ENCODE measurements around the gene FOXP1.

FOXP1 gene

GRCh38 chr3:71122641-71123040, 460.9 kb downstream of the FOXP1 start:
- H3K4me1 ChIP-seq (ENCODE audit: insufficient read depth, low read length): peaks cover 80% of the 10 kb centered on the region
- no peak overlapping the region for H3K27ac ChIP-seq (ENCODE audit: low read depth, low read length)

DNA sequence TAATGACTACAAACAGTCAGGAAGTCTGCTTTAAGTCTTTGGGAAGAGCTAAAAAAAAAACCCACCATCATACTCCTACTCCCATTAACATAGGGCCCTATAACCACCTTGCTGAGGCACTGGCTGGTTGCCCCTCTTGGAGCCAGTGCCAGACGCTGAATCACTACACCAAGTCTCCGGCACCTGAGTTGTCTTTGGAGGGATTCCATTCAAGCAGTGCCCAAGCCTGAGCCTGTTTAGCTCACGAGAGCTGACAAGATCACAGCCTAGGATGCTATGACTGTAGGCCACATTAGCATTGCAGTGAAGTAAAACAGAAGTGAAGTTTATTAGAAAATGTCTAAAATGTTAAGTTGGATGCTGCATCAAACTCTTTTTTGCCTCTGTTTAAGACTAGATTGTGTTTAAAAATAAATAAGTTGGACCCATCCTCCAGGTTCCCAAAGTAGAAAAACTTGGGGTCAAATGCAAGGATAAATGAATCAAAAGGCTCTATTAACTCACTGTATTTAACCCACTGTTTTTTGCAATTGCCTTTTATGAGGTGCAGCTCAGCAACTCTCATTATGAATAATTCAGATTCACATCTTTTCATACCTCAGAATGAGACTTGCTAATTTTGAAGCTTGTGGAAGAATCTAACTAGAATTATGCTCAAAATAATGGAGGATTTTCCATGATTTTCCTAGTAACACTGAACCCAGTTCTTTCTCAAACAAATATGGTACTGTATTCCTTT, 461.9 kb downstream of the FOXP1 start:
- Histone ChIP-seq H3K4me3 (ENCODE audit: low read depth in 1 of 2, low read length in 2 of 2) (no peak overlapping the region), H3K9me3 (ENCODE audit: low read length) (no peaks in the 10 kb centered on the region), H3K9ac (ENCODE audit: low read length) (no peak overlapping the region), H3K27ac (ENCODE audit: low read depth, low read length) (no peak overlapping the region), H3K4me1 (ENCODE audit: insufficient read depth, low read length) (peaks cover 77% of the 10 kb centered on the region), H3K36me3 (ENCODE audit: insufficient read depth, low read length) (no peaks in the 10 kb centered on the region), H3K27me3 (ENCODE audit: control insufficient read depth in 1 of 2, insufficient read depth in 2 of 2, low read length in 2 of 2) (no peaks in the 10 kb centered on the region)

More at GRCh38 chr3:71122641-71123040, 460.9 kb downstream of the FOXP1 start:
- H3K27me3 ChIP-seq (ENCODE audit: control insufficient read depth in 1 of 2, insufficient read depth in 2 of 2, low read length in 2 of 2): no peaks in the 10 kb centered on the region
- no peak overlapping the region for H3K4me3 ChIP-seq (ENCODE audit: low read depth in 1 of 2, low read length in 2 of 2)
- H3K9me3 ChIP-seq (ENCODE audit: low read length): no peaks in the 10 kb centered on the region
- H3K9ac ChIP-seq (ENCODE audit: low read length): no peak overlapping the region
- no peaks in the 10 kb centered on the region for H3K36me3 ChIP-seq (ENCODE audit: insufficient read depth, low read length)

- Histone ChIP-seq H3K27me3 (ENCODE audit: control insufficient read depth in 1 of 2, insufficient read depth in 2 of 2, low read length in 2 of 2) (no peaks in the 10 kb centered on the region), H3K4me3 (ENCODE audit: low read depth in 1 of 2, low read length in 2 of 2) (no peak overlapping the region), H3K4me1 (ENCODE audit: insufficient read depth, low read length) (peaks cover 66% of the 10 kb centered on the region), H3K9ac (ENCODE audit: low read length) (no peak overlapping the region), H3K9me3 (ENCODE audit: low read length) (no peaks in the 10 kb centered on the region), H3K27ac (ENCODE audit: low read depth, low read length) (no peak overlapping the region), H3K36me3 (ENCODE audit: insufficient read depth, low read length) (no peaks in the 10 kb centered on the region)
Measured at GRCh38 chr3:71120012-71120411, 463.5 kb downstream of the FOXP1 start.

DNA sequence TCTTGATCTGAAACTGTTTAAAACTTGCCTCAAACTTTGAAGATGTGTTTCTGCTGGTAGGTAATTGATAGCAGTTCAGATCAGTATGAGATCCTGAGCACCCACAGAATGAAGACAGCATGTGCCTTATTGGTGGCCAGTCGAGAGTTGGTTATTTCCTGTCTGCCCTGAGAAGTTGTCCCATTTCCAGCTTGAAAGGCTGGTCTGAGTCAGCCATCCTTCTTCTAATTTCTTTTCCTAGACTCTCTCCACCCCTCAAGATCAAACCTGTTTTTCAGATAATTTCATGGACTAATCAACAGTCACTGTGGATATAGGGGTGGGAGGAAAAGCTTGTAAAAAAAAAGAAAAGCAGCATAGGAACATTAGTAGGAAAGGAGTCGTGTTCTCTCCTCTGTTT, 464.4 kb downstream of the FOXP1 start:
- Histone ChIP-seq H3K36me3 (ENCODE audit: insufficient read depth, low read length) (no peaks in the 10 kb centered on the region), H3K4me3 (ENCODE audit: low read depth in 1 of 2, low read length in 2 of 2) (no peak overlapping the region), H3K9me3 (ENCODE audit: low read length) (no peaks in the 10 kb centered on the region), H3K4me1 (ENCODE audit: insufficient read depth, low read length) (peaks cover 70% of the 10 kb centered on the region), H3K9ac (ENCODE audit: low read length) (no peak overlapping the region), H3K27me3 (ENCODE audit: control insufficient read depth in 1 of 2, insufficient read depth in 2 of 2, low read length in 2 of 2) (no peaks in the 10 kb centered on the region), H3K27ac (ENCODE audit: low read depth, low read length) (no peak overlapping the region)

- Histone ChIP-seq H3K9me3 (ENCODE audit: low read length) (no peaks in the 10 kb centered on the region), H3K27me3 (ENCODE audit: control insufficient read depth in 1 of 2, insufficient read depth in 2 of 2, low read length in 2 of 2) (no peaks in the 10 kb centered on the region), H3K9ac (ENCODE audit: low read length) (no peak overlapping the region), H3K27ac (ENCODE audit: low read depth, low read length) (no peak overlapping the region), H3K4me3 (ENCODE audit: low read depth in 1 of 2, low read length in 2 of 2) (no peak overlapping the region), H3K36me3 (ENCODE audit: insufficient read depth, low read length) (no peaks in the 10 kb centered on the region), H3K4me1 (ENCODE audit: insufficient read depth, low read length) (peaks cover 71% of the 10 kb centered on the region)
Measured at GRCh38 chr3:71118436-71118835, 465.1 kb downstream of the FOXP1 start.

DNA sequence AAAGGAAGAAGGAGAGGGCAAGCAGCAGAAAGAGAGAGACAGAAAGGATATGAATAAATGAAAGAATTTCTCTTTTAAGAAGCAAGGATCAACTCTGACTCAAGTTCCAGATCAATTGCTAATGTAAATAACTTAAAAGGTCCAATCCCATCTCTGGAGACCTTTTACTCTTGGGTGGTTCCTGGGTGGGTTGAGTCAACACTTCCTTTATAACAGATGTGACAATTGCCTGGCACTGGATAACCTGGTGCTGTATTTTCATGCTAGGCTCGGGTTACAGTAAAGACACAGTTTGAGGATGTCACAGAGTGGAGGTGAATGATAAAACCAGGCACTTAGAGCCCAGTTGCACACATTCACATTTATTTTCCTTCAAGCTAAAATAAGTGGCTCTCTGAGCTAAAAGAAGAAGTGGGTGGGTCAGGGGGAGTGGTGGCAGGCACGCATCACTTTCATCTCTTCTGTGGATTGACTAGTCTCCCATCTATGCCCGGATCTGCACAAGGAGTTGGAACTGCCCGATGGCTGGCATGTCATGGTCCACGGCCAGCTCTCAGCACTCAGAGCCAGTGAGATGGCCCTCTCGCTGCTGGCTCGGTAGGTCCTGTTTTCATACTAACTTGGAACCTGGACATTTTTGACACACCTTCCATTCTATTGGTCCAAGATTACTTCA, 465.8 kb downstream of the FOXP1 start:
- Histone ChIP-seq H3K36me3 (ENCODE audit: insufficient read depth, low read length) (no peaks in the 10 kb centered on the region), H3K27ac (ENCODE audit: low read depth, low read length) (no peak overlapping the region), H3K9me3 (ENCODE audit: low read length) (no peaks in the 10 kb centered on the region), H3K27me3 (ENCODE audit: control insufficient read depth in 1 of 2, insufficient read depth in 2 of 2, low read length in 2 of 2) (no peaks in the 10 kb centered on the region), H3K4me3 (ENCODE audit: low read depth in 1 of 2, low read length in 2 of 2) (no peak overlapping the region), H3K9ac (ENCODE audit: low read length) (no peak overlapping the region), H3K4me1 (ENCODE audit: insufficient read depth, low read length) (peaks cover 71% of the 10 kb centered on the region)

DNA sequence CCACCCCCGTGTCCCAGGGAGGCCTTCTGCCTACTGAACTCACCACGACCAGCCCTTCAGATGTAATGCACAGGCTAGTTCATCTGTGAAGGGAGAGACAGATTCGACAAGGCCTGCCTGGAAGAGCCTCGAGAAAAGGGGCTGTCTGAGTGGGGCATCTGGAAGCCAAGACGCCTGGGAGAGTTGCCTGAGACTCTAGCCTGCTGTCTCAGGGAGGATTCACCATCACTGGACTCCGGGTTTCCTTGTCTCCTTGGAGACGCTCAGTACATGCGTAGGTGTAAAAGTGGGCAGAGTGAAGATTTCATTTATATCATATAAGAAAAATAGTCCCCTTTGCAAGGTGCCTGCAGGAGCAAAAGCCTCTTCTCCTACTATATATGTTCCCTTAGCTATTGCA, 468.9 kb downstream of the FOXP1 start:
- peak overlapping the region; percentile 53 for H3K27ac ChIP-seq (ENCODE audit: low read depth, low read length)
- H3K9me3 ChIP-seq (ENCODE audit: low read length): no peaks in the 10 kb centered on the region

GRCh38 chr3:71112576-71112975, 471.0 kb downstream of the FOXP1 start:
- Histone ChIP-seq H3K4me3 (ENCODE audit: low read depth in 1 of 2, low read length in 2 of 2) (no peak overlapping the region), H3K9ac (ENCODE audit: low read length) (no peak overlapping the region), H3K9me3 (ENCODE audit: low read length) (no peaks in the 10 kb centered on the region), H3K4me1 (ENCODE audit: insufficient read depth, low read length) (peaks cover 63% of the 10 kb centered on the region), H3K27ac (ENCODE audit: low read depth, low read length) (peak overlapping the region; percentile 29), H3K27me3 (ENCODE audit: control insufficient read depth in 1 of 2, insufficient read depth in 2 of 2, low read length in 2 of 2) (no peaks in the 10 kb centered on the region), H3K36me3 (ENCODE audit: insufficient read depth, low read length) (peaks cover 10% of the 10 kb centered on the region)

More for the DNA sequence above, 468.9 kb downstream of the FOXP1 start:
- Histone ChIP-seq H3K27me3 (ENCODE audit: control insufficient read depth in 1 of 2, insufficient read depth in 2 of 2, low read length in 2 of 2) (no peaks in the 10 kb centered on the region), H3K36me3 (ENCODE audit: insufficient read depth, low read length) (peaks cover 10% of the 10 kb centered on the region), H3K9ac (ENCODE audit: low read length) (no peak overlapping the region), H3K4me1 (ENCODE audit: insufficient read depth, low read length) (peaks cover 63% of the 10 kb centered on the region), H3K4me3 (ENCODE audit: low read depth in 1 of 2, low read length in 2 of 2) (no peak overlapping the region)

- Histone ChIP-seq H3K27me3 (ENCODE audit: control insufficient read depth in 1 of 2, insufficient read depth in 2 of 2, low read length in 2 of 2) (no peaks in the 10 kb centered on the region), H3K4me1 (ENCODE audit: insufficient read depth, low read length) (peaks cover 69% of the 10 kb centered on the region), H3K36me3 (ENCODE audit: insufficient read depth, low read length) (peaks cover 11% of the 10 kb centered on the region), H3K9me3 (ENCODE audit: low read length) (no peaks in the 10 kb centered on the region), H3K27ac (ENCODE audit: low read depth, low read length) (peak overlapping the region; percentile 29), H3K9ac (ENCODE audit: low read length) (no peak overlapping the region), H3K4me3 (ENCODE audit: low read depth in 1 of 2, low read length in 2 of 2) (no peak overlapping the region)
Measured at GRCh38 chr3:71111784-71112440, 471.6 kb downstream of the FOXP1 start.

DNA sequence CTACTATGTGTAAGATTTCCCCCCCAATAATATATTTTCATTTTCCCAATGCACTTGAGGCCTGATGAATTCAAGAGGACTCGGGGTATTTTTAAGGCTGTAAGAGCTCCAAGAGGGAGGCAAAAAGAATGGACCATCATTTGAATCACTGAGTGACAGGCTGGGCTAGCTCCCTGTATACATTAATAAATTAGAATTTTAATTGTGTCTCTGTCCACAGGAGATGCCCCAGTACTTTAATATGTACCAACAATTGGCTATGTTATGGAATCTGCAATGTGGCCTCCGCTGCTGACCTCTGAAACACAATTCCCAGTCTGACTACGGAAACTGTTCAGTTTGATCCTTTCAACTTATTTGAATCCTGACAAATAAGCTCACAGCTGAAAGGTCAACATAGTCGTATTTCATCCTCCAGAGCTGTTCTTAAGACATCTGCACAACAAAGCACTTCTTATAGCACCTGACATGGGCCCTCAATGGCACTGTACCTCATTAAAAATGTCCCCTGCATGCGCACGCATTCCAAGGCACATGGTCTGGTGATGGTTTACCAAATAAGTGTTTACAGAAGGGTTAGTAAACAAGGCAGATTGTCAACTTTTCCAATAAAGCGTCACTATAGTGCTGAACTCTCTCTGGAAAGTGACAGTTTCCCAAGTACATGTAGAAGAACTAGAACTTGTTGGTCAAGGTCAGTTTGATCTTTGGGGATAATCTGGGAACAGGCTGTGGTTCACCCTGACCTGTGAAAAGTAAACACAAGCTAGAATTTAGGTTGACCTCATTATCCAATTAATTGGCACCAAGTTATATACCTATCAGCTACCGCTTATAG, 472.9 kb downstream of the FOXP1 start:
- H3K9me3 ChIP-seq (ENCODE audit: low read length): no peaks in the 10 kb centered on the region
- no peaks in the 10 kb centered on the region for H3K27me3 ChIP-seq (ENCODE audit: control insufficient read depth in 1 of 2, insufficient read depth in 2 of 2, low read length in 2 of 2)
- peak overlapping the region; percentile 64 for H3K27ac ChIP-seq (ENCODE audit: low read depth, low read length)
- H3K9ac ChIP-seq (ENCODE audit: low read length): no peak overlapping the region
- H3K36me3 ChIP-seq (ENCODE audit: insufficient read depth, low read length): peaks cover 14% of the 10 kb centered on the region
- H3K4me1 ChIP-seq (ENCODE audit: insufficient read depth, low read length): peaks cover 75% of the 10 kb centered on the region
- H3K4me3 ChIP-seq (ENCODE audit: low read depth in 1 of 2, low read length in 2 of 2): no peak overlapping the region

DNA sequence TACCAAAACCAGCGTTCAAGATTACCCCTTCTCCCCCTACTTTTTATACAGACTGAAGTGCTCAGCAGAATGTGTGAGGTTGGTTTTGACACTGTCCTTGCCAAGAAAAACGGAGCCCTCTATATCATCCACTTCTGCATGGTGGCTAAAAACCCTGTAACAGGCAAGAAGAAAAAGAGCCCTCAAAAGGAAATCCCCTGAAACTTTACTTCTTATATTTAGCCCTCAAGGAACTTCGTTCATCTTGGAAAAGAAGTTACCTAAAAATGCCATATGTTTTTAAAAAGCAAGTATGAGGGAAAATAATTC, 473.6 kb downstream of the FOXP1 start:
- Histone ChIP-seq H3K4me3 (ENCODE audit: low read depth in 1 of 2, low read length in 2 of 2) (no peak overlapping the region), H3K9me3 (ENCODE audit: low read length) (no peaks in the 10 kb centered on the region), H3K9ac (ENCODE audit: low read length) (peak overlapping the region; percentile 37), H3K36me3 (ENCODE audit: insufficient read depth, low read length) (peaks cover 14% of the 10 kb centered on the region), H3K4me1 (ENCODE audit: insufficient read depth, low read length) (peaks cover 80% of the 10 kb centered on the region), H3K27ac (ENCODE audit: low read depth, low read length) (peak overlapping the region; percentile 64), H3K27me3 (ENCODE audit: control insufficient read depth in 1 of 2, insufficient read depth in 2 of 2, low read length in 2 of 2) (no peaks in the 10 kb centered on the region)
